Keratinocyte (primary cell): ENCODE results near the gene TRIM14. TPM values are rescaled to one million over a fixed set of nuclear protein-coding genes. Genes with fewer than 3 reads are reported as not detected.

ENCODE experiments used
- DNase-seq: peaks from one replicate; pipeline ENCODE4 v3.0.0-alpha.2; 2011; ENCODE audit warnings: low read depth, missing footprints, low spot score
- FAIRE-seq: peaks from 2 replicates; lab custom pipeline; 2011; peaks lifted over from hg19 to GRCh38; lab: Jason Lieb, UNC
- H2AFZ ChIP-seq: 2 replicates; pipeline ENCODE4 v1.6.0; 2012; ENCODE audit warnings: low read length, control low read depth, inconsistent platforms; ENCODE audit not compliant: control insufficient read depth
- H3K27ac ChIP-seq: 2 replicates; pipeline ENCODE4 v1.5.1; 2011; ENCODE audit warnings: low read length; ENCODE audit not compliant: control insufficient read depth, insufficient read depth
- H3K27me3 ChIP-seq: 3 replicates; pipeline ENCODE4 v1.6.0; 2011; ENCODE audit warnings: low read length; ENCODE audit not compliant: control insufficient read depth, insufficient read depth; ENCODE audit errors: extremely low read depth
- H3K36me3 ChIP-seq, 2 experiments: 2 replicates in 1 of 2; 3 replicates in 1 of 2; pipeline ENCODE4 v1.5.1; 2011; ENCODE audit warnings: low read length in 2 of 2, mild to moderate bottlenecking in 1 of 2; ENCODE audit not compliant: control insufficient read depth in 2 of 2, insufficient read depth in 2 of 2; ENCODE audit errors: extremely low read depth in 1 of 2
- H3K4me1 ChIP-seq: 3 replicates; pipeline ENCODE4 v1.5.1; 2011; ENCODE audit warnings: low read length; ENCODE audit not compliant: control insufficient read depth, insufficient read depth; ENCODE audit errors: extremely low read depth
- H3K4me2 ChIP-seq: 3 replicates; pipeline ENCODE4 v1.6.0; 2011; ENCODE audit warnings: low read depth, low read length; ENCODE audit not compliant: control insufficient read depth, insufficient read depth; ENCODE audit errors: extremely low read depth
- H3K4me3 ChIP-seq, 3 experiments: fragments of 200-600 bp in 1 of 3; sonication (generic) in 1 of 3; 2 replicates in 2 of 3; 3 replicates in 1 of 3; pipeline ENCODE4 v1.5.1; 2011 to 2016; ENCODE audit warnings: low read length in 3 of 3, mild to moderate bottlenecking in 3 of 3, control low read depth in 2 of 3, inconsistent platforms in 1 of 3, low read depth in 1 of 3, mixed read lengths in 1 of 3, mixed run types in 1 of 3, moderate library complexity in 1 of 3; ENCODE audit not compliant: control insufficient read depth in 2 of 3, insufficient read depth in 2 of 3; ENCODE audit errors: extremely low read depth in 1 of 3
- H3K79me2 ChIP-seq: 2 replicates; pipeline ENCODE4 v1.6.0; 2012; ENCODE audit warnings: low read length; ENCODE audit not compliant: control insufficient read depth, insufficient read depth
- H3K9ac ChIP-seq: 3 replicates; pipeline ENCODE4 v1.6.0; 2011; ENCODE audit warnings: low read length; ENCODE audit not compliant: control insufficient read depth, insufficient read depth; ENCODE audit errors: extremely low read depth
- H3K9me1 ChIP-seq: 3 replicates; pipeline ENCODE4 v1.6.0; 2011; ENCODE audit warnings: low read length; ENCODE audit not compliant: control insufficient read depth, insufficient read depth; ENCODE audit errors: extremely low read depth
- H3K9me3 ChIP-seq: 2 replicates; pipeline ENCODE4 v1.5.1; 2012; ENCODE audit warnings: low read depth, low read length; ENCODE audit not compliant: control insufficient read depth
- H4K20me1 ChIP-seq: 3 replicates; pipeline ENCODE4 v1.6.0; 2011; ENCODE audit warnings: low read length; ENCODE audit not compliant: control insufficient read depth, insufficient read depth; ENCODE audit errors: extremely low read depth
- CTCF ChIP-seq, 3 experiments: IDR thresholded peaks in 1 of 3; conservative IDR thresholded peaks in 1 of 3; optimal IDR thresholded peaks in 1 of 3; 2 replicates in 2 of 3; 3 replicates in 1 of 3; pipeline versions ENCODE3 to v1.5.1; 2011; ENCODE audit warnings: low read length in 3 of 3, mild to moderate bottlenecking in 3 of 3, moderate library complexity in 2 of 3, control low read depth in 1 of 3, inconsistent platforms in 1 of 3; ENCODE audit not compliant: insufficient read depth in 2 of 3; ENCODE audit errors: extremely low read depth in 1 of 3
- EZH2 ChIP-seq: IDR thresholded peaks from one replicate; pipeline ENCODE4 v1.6.1; 2012; ENCODE audit warnings: inconsistent platforms, mild to moderate bottlenecking, low read length, moderate library complexity
- dilution Hi-C: fragments of 300-500 bp; cut with MboI; formaldehyde crosslinking; loops from one replicate; pipeline ENCODE4 v1.7.0; 2020; ENCODE audit warnings: low sequenced_read_pairs; ENCODE audit not compliant: extremely low pct_ligation_motif_present
- polyA plus RNA-seq, 5 experiments: library from polyadenylated mRNA; depleted of rRNA in 3 of 5; stranded (reverse) in 3 of 5; stranded (forward) in 1 of 5; unstranded in 1 of 5; fragments of >200 nt; gene quantifications; 1 replicate in 1 of 5; 2 replicates in 3 of 5; 3 replicates in 1 of 5; pipeline versions ENCODE4 v1.2.1 to v1.2.3, GENCODE V29; 2011 to 2012; ENCODE audit warnings: missing spikeins in 2 of 5, low read depth in 1 of 5, low replicate concordance in 1 of 5

Gene TRIM14
- polyA plus RNA-seq, 1 donor (not counting 4 experiments of a cell fraction or from before 2014, with no cell fraction given), result 22.1 TPM

GRCh38 chr9:98100456-98100855 is 18.6 kb downstream of the TRIM14 start:
- no peaks in the 10 kb centered on the region for H3K9me3 ChIP-seq
- TF ChIP-seq CTCF (optimal IDR thresholded peaks at IDR 0.05 in 1 of 3, IDR thresholded peaks at IDR 0.05 in 1 of 3, conservative IDR thresholded peaks at IDR 0.05 in 1 of 3; ENCODE audit: extremely low read depth in 1 of 3, insufficient read depth in 2 of 3, low read length in 3 of 3), result no peak
- peaks cover 2% of the 10 kb centered on the region for H3K9me1 ChIP-seq
- peaks cover 6 to 15% of the 10 kb centered on the region in 2 experiments for H3K36me3 ChIP-seq
- no peaks in the 10 kb centered on the region for H4K20me1 ChIP-seq
- H3K79me2 ChIP-seq, result peaks cover 19% of the 10 kb centered on the region
- H3K27me3 ChIP-seq, result no peaks in the 10 kb centered on the region
- peak overlapping the region; percentile 49 for H3K9ac ChIP-seq
- H3K4me3 ChIP-seq, result no peak overlapping the region
- H2AFZ ChIP-seq, result no peak overlapping the region
- dilution Hi-C loops, result no loop called here
- FAIRE-seq (no peak), DNase-seq (no peak)
- peak overlapping the region; percentile 66 for H3K27ac ChIP-seq
- peak overlapping the region; percentile 63 for H3K4me2 ChIP-seq
- H3K4me1 ChIP-seq, result peaks cover 31% of the 10 kb centered on the region

GRCh38 chr9:98099898-98100297 is 19.1 kb downstream of the TRIM14 start:
- Histone ChIP-seq H3K27me3 (no peaks in the 10 kb centered on the region), H2AFZ (no peak overlapping the region), H3K9ac (peak overlapping the region; percentile 49), H3K4me2 (peak overlapping the region; percentile 63), H3K36me3 (peaks cover 9 to 15% of the 10 kb centered on the region in 2 experiments), H3K79me2 (peaks cover 19% of the 10 kb centered on the region), H3K4me3 (peak overlapping the region in 2 of 3 experiments; percentile 4 to 29), H3K9me1 (peaks cover 2% of the 10 kb centered on the region), H3K4me1 (peaks cover 31% of the 10 kb centered on the region), H3K9me3 (no peaks in the 10 kb centered on the region), H4K20me1 (no peaks in the 10 kb centered on the region), H3K27ac (peak overlapping the region; percentile 66)
- TF ChIP-seq EZH2, result no peak
- TF ChIP-seq CTCF (optimal IDR thresholded peaks at IDR 0.05 in 1 of 3, IDR thresholded peaks at IDR 0.05 in 1 of 3, conservative IDR thresholded peaks at IDR 0.05 in 1 of 3; ENCODE audit: extremely low read depth in 1 of 3, insufficient read depth in 2 of 3, low read length in 3 of 3), result no peak
- dilution Hi-C loops, result no loop called here
- FAIRE-seq (peak; percentile 87), DNase-seq (no peak)
